Activated T-cell treated with anti-CD3 and anti-CD28 coated beads, Interleukin-2, amount 50 U/mL, for 1 hour (primary cell): ENCODE data around the gene CYP19A1.

ENCODE experiments used
- DNase-seq: peaks from one replicate; pipeline ENCODE4 v3.0.0-alpha.2; 2020

Gene CYP19A1

GRCh38 chr15:51172193-51172592 lies 166.2 kb downstream of the CYP19A1 start:
- DNase-seq: no peak

- no peak for DNase-seq
Measured at GRCh38 chr15:51171634-51171932, 166.8 kb downstream of the CYP19A1 start.

- DNase-seq: no peak
Measured at GRCh38 chr15:51170882-51171633, 167.3 kb downstream of the CYP19A1 start.

GRCh38 chr15:51168700-51169099 lies 169.7 kb downstream of the CYP19A1 start:
- DNase-seq: no peak

- DNase-seq: no peak
Measured at GRCh38 chr15:51163843-51164242, 174.6 kb downstream of the CYP19A1 start.

- DNase-seq: peak; percentile 37
Measured at GRCh38 chr15:51162865-51163762, 175.3 kb downstream of the CYP19A1 start.

- no peak for DNase-seq
Measured at GRCh38 chr15:51161491-51162220, 176.7 kb downstream of the CYP19A1 start.

GRCh38 chr15:51160484-51160883 lies 177.9 kb downstream of the CYP19A1 start:
- no peak for DNase-seq
